NCI-H1092 treated with DMSO at 0.1 percent for 48 hours (cell line): ENCODE data around the gene ZDHHC7.

Experiments used
- DNase-seq: peaks from one replicate; lab custom pipeline; 2025; lab: John Stamatoyannopoulos, UW

Gene ZDHHC7

GRCh38 chr16:84993926-84994325, 17.4 kb downstream of the ZDHHC7 start:
- no peak for DNase-seq

- no peak for DNase-seq
Observed at GRCh38 chr16:84992717-84993075, 18.6 kb downstream of the ZDHHC7 start.

GRCh38 chr16:84990782-84991181, 20.6 kb downstream of the ZDHHC7 start:
- DNase-seq, result no peak

- no peak for DNase-seq
Observed at GRCh38 chr16:84989749-84990620, 21.4 kb downstream of the ZDHHC7 start.

- no peak for DNase-seq
Observed at GRCh38 chr16:84988328-84989080, 22.8 kb downstream of the ZDHHC7 start.

GRCh38 chr16:84986879-84987278, 24.5 kb downstream of the ZDHHC7 start:
- no peak for DNase-seq

- DNase-seq, result no peak
Observed at GRCh38 chr16:84986102-84986501, 25.2 kb downstream of the ZDHHC7 start.

- no peak for DNase-seq
Observed at GRCh38 chr16:84985079-84986065, 26.0 kb downstream of the ZDHHC7 start.

- no peak for DNase-seq
Observed at GRCh38 chr16:84982434-84982833, 28.9 kb downstream of the ZDHHC7 start.

- no peak for DNase-seq
Observed at GRCh38 chr16:84979516-84979915, 31.8 kb downstream of the ZDHHC7 start.

GRCh38 chr16:84976644-84977400, 34.5 kb downstream of the ZDHHC7 start:
- DNase-seq, result no peak

GRCh38 chr16:84975522-84975921, 35.8 kb downstream of the ZDHHC7 start:
- DNase-seq, result no peak

GRCh38 chr16:84975066-84975465, 36.3 kb downstream of the ZDHHC7 start:
- DNase-seq, result no peak

GRCh38 chr16:84973776-84974523, 37.4 kb downstream of the ZDHHC7 start:
- no peak for DNase-seq

- DNase-seq, result no peak
Observed at GRCh38 chr16:84973236-84973635, 38.1 kb downstream of the ZDHHC7 start.

- peak; percentile 60 for DNase-seq
Observed at GRCh38 chr16:84970447-84971127, 40.7 kb downstream of the ZDHHC7 start.

GRCh38 chr16:84967828-84968227, 43.5 kb downstream of the ZDHHC7 start:
- DNase-seq, result no peak

GRCh38 chr16:84965428-84966415, 45.6 kb downstream of the ZDHHC7 start:
- no peak for DNase-seq
